DOHH2 (cell line): Measurements from ENCODE around the gene TCF19.
"Not testable (repeated sequence)": the region's sequence is repeated elsewhere in the genome, so short reads cannot be mapped to it uniquely, and the experiment has no call there.

Source experiments
- H3F3A ChIP-seq: fragments of 200-600 bp; sonication (generic), shearing (Covaris generic); 2 replicates; pipeline ENCODE4 v1.6.0; 2016; ENCODE audit warnings: antibody characterized with exemption, mild to moderate bottlenecking; ENCODE audit not compliant: control insufficient read depth, insufficient read depth
- H3K27ac ChIP-seq: fragments of 200-600 bp; sonication (generic); 2 replicates; pipeline ENCODE4 v1.5.1; 2014; ENCODE audit warnings: low read depth, mild to moderate bottlenecking, low read length, moderate library complexity
- H3K27me3 ChIP-seq: fragments of 200-600 bp; sonication (generic); 2 replicates; pipeline ENCODE4 v1.6.1; 2014; ENCODE audit warnings: mild to moderate bottlenecking, low read length, mixed read lengths; ENCODE audit not compliant: control insufficient read depth
- H3K36me3 ChIP-seq: fragments of 200-600 bp; sonication (generic); 2 replicates; pipeline ENCODE4 v1.6.1; 2014; ENCODE audit warnings: mild to moderate bottlenecking, low read length, moderate library complexity, mixed read lengths; ENCODE audit not compliant: control insufficient read depth
- H3K4me1 ChIP-seq: fragments of 200-600 bp; sonication (generic); 2 replicates; pipeline ENCODE4 v1.6.1; 2014; ENCODE audit warnings: mild to moderate bottlenecking, low read length, mixed read lengths; ENCODE audit not compliant: control insufficient read depth
- H3K4me2 ChIP-seq: fragments of 200-600 bp; sonication (generic); 2 replicates; pipeline ENCODE4 v1.6.0; 2014; ENCODE audit warnings: mild to moderate bottlenecking, low read length, moderate library complexity
- H3K4me3 ChIP-seq: fragments of 200-600 bp; sonication (generic); 2 replicates; pipeline ENCODE4 v1.5.1; 2014; ENCODE audit warnings: mild to moderate bottlenecking, low read length, mixed read lengths
- H3K79me2 ChIP-seq: fragments of 200-600 bp; sonication (generic); 2 replicates; pipeline ENCODE4 v1.6.1; 2014; ENCODE audit warnings: mild to moderate bottlenecking, low read length, mixed read lengths; ENCODE audit not compliant: control insufficient read depth
- H3K9me2 ChIP-seq: fragments of 200-600 bp; sonication (generic); replicated peaks from 2 replicates; pipeline ENCODE4 v1.6.1; 2014; ENCODE audit warnings: mild to moderate bottlenecking, low read length, mixed read lengths; ENCODE audit not compliant: control insufficient read depth
- H3K9me3 ChIP-seq: fragments of 200-600 bp; sonication (generic); 2 replicates; pipeline ENCODE4 v1.6.1; 2014; ENCODE audit warnings: antibody characterized with exemption, low read length, mixed read lengths; ENCODE audit not compliant: control insufficient read depth, insufficient read depth
- H4K20me1 ChIP-seq: fragments of 200-600 bp; sonication (generic); 2 replicates; pipeline ENCODE4 v1.6.0; 2014; ENCODE audit warnings: low read depth, mild to moderate bottlenecking, antibody characterized with exemption, low read length, moderate library complexity; ENCODE audit not compliant: control insufficient read depth, insufficient read depth
- EZH2phosphoT487 ChIP-seq: fragments of 200-600 bp; sonication (generic); IDR thresholded peaks from 2 replicates; pipeline ENCODE4 v1.6.1; 2017; ENCODE audit warnings: borderline replicate concordance, mild to moderate bottlenecking, antibody characterized with exemption, low read length, moderate library complexity, mixed read lengths
- TF ChIP-seq, protein P1 (sequence below): fragments of 200-600 bp; sonication (generic); IDR thresholded peaks from one replicate; pipeline ENCODE4 v1.5.1; 2014; ENCODE audit warnings: antibody characterized with exemption, mild to moderate bottlenecking, low read depth, low read length; ENCODE audit not compliant: poor library complexity, severe bottlenecking

TCF19 gene

GRCh38 chr6:31187780-31188194, 29.4 kb downstream of the TCF19 start:
- no peaks in the 10 kb centered on the region for H3K9me2 ChIP-seq
- H3K9me3 ChIP-seq = no peaks in the 10 kb centered on the region
- H3K27ac ChIP-seq = no peak overlapping the region
- H3K36me3 ChIP-seq = no peaks in the 10 kb centered on the region
- TF ChIP-seq, protein P1, sequence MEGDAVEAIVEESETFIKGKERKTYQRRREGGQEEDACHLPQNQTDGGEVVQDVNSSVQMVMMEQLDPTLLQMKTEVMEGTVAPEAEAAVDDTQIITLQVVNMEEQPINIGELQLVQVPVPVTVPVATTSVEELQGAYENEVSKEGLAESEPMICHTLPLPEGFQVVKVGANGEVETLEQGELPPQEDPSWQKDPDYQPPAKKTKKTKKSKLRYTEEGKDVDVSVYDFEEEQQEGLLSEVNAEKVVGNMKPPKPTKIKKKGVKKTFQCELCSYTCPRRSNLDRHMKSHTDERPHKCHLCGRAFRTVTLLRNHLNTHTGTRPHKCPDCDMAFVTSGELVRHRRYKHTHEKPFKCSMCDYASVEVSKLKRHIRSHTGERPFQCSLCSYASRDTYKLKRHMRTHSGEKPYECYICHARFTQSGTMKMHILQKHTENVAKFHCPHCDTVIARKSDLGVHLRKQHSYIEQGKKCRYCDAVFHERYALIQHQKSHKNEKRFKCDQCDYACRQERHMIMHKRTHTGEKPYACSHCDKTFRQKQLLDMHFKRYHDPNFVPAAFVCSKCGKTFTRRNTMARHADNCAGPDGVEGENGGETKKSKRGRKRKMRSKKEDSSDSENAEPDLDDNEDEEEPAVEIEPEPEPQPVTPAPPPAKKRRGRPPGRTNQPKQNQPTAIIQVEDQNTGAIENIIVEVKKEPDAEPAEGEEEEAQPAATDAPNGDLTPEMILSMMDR = no peak
- no peak for TF ChIP-seq EZH2phosphoT487
- no peak overlapping the region for H3K4me3 ChIP-seq
- no peaks in the 10 kb centered on the region for H3K79me2 ChIP-seq
- H3K27me3 ChIP-seq = no peaks in the 10 kb centered on the region
- H3F3A ChIP-seq = no peaks in the 10 kb centered on the region
- peaks cover 11% of the 10 kb centered on the region for H3K4me1 ChIP-seq
- H3K4me2 ChIP-seq = no peak overlapping the region
- no peaks in the 10 kb centered on the region for H4K20me1 ChIP-seq

DNA sequence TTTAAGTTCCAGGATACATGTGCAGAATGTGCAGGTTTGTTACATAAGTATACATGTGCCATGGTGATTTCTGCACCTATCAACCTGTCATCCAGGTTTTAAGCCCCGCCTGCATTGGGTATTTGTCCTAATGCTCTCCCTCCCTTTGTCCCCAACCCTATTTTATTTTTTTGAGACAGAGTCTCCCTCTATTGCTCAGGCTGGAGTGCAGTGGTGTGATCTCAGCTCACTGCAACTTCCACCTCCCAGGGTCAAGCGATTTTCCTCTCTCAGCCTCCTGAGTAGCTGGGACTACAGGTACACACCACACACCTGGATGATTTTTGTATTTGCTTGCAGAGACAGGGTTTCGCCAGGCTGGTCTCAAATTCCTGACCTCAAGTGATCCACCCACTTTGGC, 30.8 kb downstream of the TCF19 start:
- peaks cover 12% of the 10 kb centered on the region for H3K4me1 ChIP-seq
- H3K79me2 ChIP-seq, H3K4me2 ChIP-seq, H3K9me3 ChIP-seq, H3F3A ChIP-seq, H3K4me3 ChIP-seq, H3K9me2 ChIP-seq, H3K27me3 ChIP-seq, H3K36me3 ChIP-seq, H3K27ac ChIP-seq, H4K20me1 ChIP-seq: not testable (repeated sequence)

DNA sequence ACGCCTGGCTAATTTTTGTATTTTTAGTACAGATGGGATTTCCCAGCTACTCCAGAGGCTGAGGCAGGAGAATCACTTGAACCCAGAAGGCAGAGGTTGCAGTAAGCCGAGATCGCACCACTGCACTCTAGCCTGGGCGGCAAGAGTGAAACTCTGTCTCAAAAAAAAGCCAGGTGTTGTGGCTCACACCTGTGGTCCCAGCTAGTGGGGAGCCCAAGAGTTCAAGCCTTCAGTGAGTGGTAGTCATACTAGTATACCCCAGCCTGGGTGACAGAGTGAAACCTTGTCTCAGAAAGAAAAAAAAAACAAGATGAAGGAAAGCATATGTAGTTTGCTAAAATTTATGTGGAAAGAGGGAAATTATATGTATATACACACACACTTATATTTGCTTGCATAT, 32.1 kb downstream of the TCF19 start:
- Histone ChIP-seq H3K4me2 (no peak overlapping the region), H3K79me2 (peaks cover 3% of the 10 kb centered on the region; the same call in 1 of the 2 replicates), H3K27ac (no peak overlapping the region)

DNA sequence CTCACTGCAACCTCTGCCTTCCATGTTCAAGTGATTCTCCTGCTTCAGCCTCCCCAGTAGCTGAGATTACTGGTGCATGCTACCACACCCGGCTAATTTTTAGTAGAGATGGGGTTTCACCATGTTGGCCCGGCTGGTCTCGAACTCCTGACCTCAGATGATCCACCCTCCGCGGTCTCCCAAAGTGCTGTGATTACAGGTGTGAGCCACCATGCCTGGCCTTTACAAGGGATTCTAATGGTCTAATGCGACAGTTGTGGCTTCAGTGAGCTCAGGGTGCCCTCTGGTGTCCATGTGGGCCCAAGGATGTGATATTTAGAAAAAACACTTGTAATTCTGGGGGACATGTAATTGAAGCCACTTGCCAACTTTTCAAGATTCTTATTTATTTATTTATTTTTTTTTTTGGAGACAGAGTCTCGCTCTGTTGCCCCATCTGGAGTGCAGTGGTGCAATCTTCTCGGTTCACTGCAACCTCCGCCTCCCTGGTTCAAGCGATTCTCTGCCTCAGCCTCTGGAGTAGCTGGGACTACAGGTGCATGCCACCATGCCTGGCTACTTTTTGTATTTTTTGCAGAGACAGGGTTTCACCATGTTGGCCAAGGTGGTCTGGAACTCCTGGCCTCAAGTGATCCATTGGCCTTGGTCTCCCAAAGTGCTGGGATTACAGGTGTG, 34.2 kb downstream of the TCF19 start:
- H3K36me3 ChIP-seq, H3F3A ChIP-seq, H3K27me3 ChIP-seq, H3K9me2 ChIP-seq, H3K4me3 ChIP-seq, H4K20me1 ChIP-seq, H3K27ac ChIP-seq, H3K9me3 ChIP-seq, H3K4me2 ChIP-seq: not testable (repeated sequence)
- TF ChIP-seq, protein P1 = peak; percentile 64
- Histone ChIP-seq H3K4me1 (peaks cover 21% of the 10 kb centered on the region), H3K79me2 (peaks cover 12% of the 10 kb centered on the region)

More for the DNA sequence above, 32.1 kb downstream of the TCF19 start:
- no peaks in the 10 kb centered on the region for H3K9me3 ChIP-seq
- no peak overlapping the region for H3K4me3 ChIP-seq
- peaks cover 7% of the 10 kb centered on the region; the same call in 1 of the 2 replicates for H3F3A ChIP-seq
- H3K4me1 ChIP-seq = peaks cover 16% of the 10 kb centered on the region
- no peaks in the 10 kb centered on the region for H4K20me1 ChIP-seq
- H3K36me3 ChIP-seq = 0 out of 2 replicates have a peak, but pooled peaks cover 2% of the 10 kb centered on the region
- H3K27me3 ChIP-seq = no peaks in the 10 kb centered on the region
- H3K9me2 ChIP-seq = no peaks in the 10 kb centered on the region
- no peak for TF ChIP-seq EZH2phosphoT487
- TF ChIP-seq, protein P1 = no peak
